ENCODE results near the gene ZBTB46.
"Not testable (repeated sequence)": the region's sequence is repeated elsewhere in the genome, so short reads cannot be mapped to it uniquely, and the experiment has no call there.

ZBTB46 gene

DNA sequence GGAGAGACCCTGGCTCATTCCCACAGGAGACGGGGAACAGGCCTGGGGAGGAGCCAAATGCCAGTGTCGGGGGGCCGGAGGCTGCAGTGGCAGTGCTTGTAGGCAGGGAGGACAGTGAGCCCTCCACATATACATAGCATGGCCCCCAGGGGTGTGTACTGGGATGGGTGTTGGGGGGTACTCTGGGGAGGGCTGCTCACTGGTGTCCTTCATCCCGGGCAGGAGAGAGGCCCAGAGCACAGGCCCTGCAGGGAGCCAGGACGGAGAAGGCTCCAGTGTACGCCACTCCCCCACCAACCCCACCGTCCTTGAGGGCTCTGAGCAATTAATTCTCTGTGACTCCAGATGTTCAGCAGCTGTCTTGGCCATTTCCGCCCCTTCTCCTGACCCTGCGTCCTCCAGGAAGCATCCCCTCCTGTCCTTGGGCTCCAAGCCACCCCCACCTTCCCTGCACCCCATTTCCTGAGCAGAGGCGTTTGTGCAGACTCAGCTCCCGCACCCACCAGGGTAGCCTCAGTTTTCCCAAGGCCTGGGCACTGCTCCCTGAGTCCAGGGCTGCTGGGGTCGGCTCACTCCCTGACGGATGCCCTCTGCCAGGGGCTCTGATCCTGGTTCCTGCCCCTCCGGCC is 26.8 kb upstream of the ZBTB46 start:
- DNase-seq = no peak

DNA sequence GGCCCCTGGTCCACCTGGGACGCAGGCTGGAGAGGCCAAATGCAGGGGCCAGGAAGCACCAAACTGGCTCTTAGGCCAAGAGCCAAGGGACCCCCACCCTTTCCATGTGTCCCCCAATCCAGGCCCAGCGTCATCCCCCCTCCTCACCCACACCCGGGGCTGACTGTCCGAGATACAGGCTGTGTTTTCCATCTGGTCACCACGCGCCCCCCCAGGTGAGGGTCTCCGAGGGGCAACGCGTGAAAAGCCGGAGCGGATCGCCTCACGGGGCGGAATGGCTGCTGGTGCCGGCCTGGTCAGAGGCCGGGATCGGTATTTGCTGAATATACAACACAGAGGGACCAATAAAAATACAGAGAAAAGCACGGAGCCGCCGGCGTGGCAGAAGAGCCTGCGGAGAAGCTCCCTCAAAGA is 25.0 kb upstream of the ZBTB46 start:
- DNase-seq = no peak

DNA sequence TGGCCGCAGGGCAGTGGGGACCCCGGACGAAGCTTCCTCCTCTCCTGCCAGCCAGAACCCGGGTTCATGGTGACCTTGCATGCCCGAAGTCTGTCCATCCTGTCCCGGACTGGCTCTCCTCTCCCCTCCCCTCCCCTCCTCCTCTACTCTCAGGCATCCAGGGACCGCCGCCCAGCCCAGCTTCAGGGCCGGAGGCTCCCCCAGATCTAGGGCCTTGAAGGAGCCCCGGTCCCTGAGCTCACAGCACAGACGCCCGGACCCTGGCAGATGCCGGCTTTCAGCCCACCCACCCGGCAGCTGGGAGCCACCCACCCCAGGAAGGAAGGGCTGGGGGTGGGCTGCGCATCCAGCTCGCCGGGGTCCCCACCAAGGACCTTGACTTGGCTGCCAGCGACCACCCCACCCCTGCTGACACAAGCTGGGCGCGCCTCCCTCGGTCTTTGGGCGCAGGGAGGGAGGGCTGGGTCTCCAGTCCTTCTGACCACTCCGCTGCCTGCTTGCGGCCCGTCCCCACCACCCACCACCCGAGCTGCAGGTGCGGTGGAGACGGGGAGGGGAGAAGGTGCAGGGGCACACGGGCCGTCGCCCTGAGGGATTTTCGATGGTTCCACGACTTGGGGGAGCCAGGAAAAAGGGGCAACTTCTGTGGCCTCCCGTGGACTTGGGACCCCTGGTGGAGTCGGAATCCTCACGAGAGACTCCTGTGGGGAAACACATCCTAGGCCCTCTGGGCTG is 24.5 kb upstream of the ZBTB46 start:
- no peak for DNase-seq

DNA sequence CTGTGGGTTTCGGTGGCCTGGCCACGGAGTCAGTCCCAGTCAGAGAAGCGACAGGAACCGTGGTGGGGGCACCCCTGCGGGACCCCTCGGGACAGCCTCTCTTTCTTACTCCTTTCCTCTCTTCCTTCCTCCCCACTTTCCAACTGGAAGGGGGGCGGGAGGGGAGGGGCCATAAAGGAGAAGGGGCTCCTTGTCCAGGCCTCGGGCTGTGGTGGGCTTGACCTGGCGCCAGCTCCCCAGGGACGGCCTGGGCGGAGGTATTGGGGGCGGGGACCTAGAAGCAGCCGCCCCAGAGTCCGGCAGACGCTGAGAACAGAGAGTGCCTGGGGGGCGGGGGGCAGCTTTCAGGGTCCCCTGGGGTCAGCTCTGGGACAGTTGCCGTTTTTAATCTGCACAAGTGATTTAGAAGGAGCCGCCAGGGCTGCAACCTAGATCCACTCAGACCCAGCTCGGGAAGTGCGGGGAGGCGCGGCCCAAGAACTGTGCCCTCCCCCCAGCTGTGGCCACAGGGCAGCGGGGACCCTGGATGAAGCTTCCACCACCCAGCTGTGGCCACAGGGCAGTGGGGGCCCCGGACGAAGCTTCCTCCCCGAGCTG is 23.8 kb upstream of the ZBTB46 start:
- no peak for DNase-seq

DNA sequence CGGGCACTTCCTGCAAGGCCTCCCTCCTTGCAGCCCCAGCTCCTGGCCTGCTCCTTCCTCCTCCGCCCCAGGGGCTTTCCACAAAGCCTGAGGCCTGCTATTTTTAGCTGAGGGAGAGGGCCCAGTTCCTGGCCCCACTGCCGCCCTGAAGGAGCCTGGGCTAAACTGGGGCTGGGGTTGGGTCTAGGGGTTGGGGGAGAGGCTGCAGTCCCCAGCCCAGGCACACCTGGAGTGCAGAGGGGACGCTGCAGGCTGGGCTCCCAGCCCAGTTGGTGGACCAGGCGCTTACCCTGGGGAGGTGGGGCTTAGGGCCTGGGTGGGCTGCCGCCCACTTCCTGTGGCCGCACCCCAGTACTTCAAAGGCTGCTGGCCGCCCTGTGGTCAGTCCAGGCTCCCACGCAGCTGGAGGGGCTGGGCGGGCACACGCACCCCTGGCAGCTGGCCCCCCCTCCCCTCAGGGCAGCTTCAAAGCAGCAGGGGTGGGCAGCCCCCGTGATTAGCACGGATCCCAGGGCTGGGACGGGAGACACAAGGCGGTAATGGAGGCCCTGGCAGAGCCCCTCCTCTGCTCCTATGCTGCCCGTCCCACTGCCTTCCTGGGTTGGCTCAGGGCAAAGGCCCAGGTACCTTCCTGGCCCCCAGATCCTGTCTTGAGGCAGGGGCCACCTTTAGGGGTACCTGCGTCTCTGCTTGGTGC is 23.2 kb upstream of the ZBTB46 start:
- DNase-seq = no peak

DNA sequence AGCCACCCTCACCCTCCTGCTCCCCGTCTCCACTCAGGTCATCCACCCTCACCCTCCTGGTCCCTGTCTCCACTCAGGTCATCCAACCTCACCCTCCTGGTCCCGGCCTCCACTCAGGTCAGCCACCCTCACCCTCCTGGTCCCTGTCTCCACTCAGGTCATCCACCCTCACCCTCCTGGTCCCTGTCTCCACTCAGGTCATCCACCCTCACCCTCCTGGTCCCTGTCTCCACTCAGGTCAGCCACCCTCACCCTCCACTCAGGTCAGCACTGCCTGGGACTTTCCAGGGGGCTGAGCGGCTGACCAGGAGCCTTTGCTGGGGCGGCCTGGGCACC is 22.6 kb upstream of the ZBTB46 start:
- not testable (repeated sequence) for DNase-seq

DNA sequence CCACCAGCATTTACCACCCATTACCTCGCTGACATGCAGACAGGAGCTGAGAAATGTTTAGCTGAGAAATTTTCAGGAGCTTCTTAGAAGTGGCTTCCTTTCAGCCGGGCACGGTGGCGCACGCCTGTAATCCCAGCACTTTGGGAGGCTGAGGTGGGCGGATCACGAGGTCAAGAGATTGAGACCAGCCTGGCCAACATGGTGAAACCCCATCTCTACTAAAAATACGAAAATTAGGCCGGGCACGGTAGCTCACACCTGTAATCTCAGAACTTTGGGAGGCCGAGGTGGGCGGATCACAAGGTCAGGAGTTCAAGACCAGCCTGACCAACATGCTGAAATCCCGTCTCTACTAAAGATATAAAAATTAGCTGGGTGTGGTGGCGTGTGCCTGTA is 20.5 kb upstream of the ZBTB46 start:
- DNase-seq = not testable (repeated sequence)

DNA sequence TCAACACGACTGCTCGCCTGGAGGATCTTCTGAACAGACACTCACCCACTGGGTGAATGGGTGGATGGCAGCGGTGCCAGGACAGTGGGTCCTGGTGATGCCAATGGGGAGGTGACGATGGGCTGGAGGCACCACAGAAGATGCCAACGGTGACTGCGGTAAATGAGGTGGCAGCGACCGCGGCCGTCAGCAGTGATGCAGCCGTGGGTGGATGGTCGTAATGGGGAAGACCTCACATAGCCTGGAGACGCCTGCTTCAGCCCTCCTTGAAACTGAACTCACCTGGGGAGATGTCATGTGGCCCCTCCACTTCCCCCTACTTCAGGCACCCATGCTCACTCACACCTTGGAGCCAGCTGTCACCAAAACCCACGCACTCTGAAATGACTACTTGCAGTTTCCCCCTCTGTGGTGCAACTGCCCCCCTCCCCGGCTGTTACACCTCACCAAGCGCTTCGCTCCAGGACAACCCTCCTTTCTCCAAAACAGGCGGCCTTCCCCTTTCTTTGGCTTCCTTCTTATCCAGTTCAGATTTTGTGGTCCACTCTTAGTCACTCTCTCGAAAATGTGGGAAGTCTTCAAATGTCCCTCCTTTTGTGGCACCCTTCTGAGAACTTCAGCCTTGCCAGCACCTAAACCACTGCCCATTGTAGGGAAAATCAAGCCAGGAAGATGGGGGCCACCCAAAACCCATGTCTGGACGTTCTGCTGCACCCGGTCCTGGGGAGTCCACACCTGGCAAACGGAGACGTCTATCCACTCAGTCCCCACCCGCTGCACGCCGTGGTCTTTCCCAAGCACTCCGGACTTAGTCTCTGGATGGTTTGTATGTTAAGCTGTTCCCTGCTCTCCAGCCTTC is 19.9 kb upstream of the ZBTB46 start:
- DNase-seq = no peak

DNA sequence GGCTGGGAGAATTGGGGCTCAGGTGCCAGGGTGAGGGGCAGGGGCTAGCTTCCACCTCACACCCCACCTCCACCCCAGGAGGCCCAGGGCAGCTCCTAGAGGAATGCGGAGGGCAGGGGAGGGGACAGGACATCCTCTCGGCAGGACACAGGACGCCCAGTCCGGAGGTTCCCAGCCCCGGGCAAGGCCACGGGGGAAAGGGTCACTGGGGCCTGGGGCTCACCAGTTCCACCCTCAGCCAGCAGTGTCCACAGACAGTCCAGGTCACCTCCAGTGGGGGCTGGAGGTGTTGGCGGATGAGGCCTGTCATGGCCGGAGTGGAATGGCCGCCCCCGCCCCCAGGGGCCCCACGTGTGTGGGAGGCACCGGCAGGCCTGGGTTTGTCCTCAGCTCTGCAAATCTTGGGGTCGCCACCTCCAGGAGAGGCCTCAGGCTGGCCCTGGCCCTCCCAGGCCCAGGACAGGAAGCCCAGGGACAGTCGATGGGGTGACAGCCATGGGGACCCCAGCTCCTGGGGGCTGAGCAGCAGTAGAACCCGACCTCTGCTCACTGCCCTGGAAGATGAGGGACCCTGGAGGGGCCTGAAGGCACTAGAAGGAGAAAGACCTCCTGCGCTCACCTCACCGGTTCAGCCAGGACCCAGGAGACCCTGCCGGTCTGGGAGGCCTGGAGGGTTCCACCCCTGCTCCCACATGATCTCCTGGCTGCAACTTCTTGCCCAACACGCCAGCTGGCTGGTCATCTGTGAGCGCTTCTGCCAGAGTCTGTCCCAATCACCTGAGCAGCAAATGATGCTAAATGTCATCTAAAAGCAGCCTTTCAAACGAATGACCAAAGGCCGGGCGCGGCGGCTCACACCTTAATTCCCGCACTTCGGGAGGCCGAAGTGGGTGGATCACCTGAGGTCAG is 17.2 kb upstream of the ZBTB46 start:
- no peak for DNase-seq

DNA sequence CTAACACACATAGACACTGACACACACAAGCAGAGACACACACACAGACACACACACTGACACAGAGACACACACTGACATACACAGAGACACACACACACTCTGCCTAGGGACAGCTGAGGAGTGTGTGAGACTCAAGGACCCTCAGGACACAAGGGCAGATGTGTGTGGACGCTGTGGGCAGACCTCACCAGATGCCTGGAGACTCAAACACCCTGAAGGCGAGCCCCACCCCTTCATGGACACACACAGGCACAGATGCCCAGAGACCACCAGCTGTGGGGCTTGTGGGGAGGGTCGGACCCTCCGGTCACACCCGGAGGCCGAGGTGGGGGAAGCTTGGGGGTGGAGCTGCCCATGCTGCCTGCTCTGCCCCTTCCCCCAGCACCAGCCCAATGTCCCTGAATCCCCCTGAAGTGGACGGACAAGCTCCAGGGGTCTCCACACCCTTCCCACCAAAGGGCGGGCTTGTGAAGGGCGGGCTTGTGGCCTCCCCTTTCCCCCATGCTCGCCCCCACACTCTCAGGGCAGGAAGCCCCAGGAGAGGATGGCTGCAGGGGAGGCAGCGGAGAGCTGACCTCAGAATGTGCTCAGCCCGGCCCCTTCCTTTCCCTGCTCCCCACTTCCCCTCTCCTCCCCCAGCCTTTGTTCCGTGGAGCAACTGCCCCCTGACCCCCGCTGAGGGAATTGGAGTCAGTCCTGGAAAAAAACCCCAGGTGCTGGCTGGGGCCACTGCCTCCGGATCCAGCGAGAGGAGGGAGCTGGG is 16.4 kb upstream of the ZBTB46 start:
- DNase-seq = no peak

DNA sequence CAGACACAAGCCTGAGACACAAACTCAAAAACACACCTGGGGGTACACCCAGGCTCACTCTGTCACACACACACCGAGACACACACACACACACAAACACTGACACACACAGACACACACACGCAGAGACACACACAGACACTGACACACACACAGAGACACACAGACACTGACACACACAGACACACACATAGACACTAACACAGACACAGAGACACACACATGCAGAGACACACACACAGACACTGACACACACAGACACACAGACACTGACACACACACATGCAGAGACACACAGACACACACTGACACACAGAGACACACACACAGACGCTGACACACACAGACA is 15.8 kb upstream of the ZBTB46 start:
- DNase-seq = no peak

DNA sequence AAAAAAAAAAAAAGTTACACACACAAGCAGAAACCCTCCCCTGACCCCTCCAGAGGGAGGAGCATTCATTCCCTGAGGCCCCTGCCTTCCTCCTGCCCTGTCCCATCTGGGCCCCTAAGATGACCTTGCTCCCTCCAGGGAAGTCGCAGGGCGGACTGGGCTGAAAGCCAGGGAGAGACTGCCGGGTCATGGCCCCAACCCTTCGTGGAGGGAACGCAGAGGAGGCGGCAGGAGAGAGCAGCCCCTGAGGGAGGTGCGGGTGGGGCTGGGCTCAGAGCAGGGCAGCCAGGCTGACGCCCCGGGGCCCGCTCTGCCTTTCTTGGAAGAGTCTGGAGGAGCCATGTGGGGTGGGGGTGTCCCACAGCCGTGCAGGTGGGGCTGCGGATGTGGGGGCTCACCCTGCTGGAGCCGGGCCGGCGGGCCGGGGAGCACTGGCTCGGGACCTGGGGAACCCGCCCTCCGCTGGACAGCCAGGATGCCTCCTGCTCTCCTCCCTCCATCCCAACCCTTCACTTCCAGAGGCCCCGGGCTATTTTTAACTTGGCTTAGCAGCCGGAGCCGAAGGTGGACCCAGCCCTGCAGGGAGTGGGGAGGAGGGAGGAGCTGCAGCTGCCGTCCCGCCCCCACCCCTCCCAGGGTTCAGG is 15.2 kb upstream of the ZBTB46 start:
- no peak for DNase-seq

DNA sequence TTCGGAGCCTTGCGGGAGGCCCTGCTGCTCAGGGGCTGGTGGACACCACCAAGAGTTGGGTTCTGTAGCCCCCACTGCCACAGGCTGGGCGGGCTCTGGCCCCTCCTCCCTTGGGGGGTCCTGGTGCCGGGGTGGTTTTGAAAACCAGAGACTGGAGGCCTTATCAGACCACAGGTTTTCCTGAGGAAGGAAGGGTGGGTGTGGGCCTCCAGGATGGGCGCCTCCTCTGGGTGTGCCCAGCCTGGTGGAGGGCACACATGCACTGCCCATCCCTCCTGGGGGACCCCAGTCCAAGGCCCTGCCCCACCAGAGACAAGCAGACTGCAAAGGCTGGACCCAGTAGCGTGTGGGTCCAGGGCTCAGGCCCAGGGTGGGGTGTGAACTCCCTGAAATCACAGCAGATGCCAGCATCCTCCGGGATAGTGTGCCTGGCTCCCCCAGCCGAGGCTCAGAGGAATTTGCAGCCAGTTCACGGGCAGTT is 13.5 kb upstream of the ZBTB46 start:
- no peak for DNase-seq

DNA sequence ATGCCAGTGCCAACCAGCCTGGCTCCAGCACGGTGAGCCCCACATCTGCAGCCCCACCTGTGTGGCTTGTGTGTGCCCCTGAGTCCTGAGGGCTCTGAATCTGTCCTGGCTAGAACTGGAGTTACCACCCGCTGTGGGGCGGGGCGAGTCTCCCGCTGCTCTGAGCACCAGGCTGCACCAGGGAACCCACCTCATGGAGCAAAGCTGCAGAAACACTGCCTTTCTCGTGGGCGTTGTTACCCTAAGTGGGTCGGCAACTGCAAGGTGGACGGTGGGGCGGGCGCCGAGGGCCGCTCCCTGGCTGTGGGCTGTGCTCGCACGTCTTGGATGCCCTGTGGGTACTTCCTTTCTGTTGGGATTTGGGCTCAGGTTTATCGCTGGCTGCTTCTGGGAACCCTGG is 12.7 kb upstream of the ZBTB46 start:
- no peak for DNase-seq

DNA sequence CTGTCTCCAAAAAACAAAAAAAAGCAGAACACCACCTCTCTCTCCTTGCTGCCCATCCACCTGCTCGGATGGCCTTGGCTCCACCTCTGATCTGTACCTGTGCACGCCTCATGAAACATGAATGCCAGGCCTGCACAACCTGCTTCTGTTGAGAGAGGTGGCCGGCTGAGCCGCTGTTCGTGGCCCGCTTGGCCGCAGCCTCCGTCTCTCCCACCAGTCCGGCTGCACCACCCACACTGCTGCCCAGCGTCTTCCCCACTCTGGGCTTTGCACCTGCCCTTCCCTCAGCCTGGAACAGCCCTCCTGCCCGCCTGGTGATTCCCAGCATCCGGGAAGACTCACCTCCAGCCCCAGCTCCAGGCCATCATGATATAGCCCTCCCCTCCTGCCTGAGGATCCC is 12.2 kb upstream of the ZBTB46 start:
- DNase-seq = no peak

DNA sequence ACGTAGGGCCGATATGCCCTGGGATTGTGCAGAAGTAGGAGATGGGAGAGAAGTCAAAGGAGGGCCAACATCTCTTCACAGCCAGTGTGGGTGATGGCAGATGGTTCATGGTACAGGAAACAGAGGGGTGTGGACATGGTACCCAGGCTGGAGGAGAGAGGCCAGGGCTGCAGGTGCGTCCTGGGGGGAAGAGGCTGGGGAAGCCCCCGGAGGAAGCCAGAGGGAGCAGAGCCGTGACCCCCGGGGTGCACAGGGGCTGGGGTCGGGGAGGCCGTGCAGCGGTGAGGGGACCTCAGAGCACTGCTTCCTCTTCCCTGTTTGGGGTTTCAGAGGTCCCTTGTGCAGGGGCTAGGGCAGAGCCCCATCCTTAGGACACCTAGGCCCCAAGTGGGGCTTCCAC is 11.2 kb upstream of the ZBTB46 start:
- DNase-seq = no peak

DNA sequence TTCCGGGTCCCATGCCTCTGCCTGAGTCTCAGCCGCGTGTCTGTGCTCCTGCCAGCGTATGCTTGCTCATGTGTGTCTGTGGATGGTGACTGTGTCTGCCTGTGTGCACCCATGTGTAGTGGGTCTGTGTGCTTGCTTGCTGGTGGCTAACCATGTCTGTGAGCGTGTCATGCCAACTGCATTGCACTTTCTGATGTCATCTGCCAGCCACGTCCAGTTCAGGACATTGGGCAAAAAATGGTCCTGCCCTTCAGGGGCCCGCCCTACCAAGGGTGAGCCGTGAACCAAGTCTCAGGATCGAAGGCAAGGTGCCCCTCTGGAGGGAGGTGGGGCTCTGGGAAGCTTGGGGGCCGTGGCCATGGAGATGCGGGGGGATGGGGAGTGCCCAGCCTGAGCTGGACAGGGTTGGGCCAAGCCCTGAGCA is 9.4 kb upstream of the ZBTB46 start:
- DNase-seq = no peak

DNA sequence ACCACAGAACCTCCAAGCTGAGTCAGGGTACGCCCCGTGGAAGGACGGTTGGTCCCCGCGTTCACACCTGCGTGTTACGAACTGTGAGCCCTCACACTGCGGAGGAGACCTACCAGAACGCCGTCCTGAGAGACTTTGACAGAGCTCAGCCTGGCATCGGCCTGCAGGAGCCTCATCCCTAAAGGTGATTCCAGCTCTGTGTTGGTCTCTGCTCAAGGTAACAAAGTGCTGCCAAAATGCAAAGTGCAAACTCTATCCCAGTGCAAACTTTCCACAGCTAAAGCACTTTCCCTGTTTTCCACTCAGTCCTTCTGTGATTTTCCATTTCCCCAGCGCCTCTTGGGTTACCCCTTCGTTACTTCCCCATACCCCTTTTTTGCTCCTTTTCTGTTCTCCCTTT is 8.6 kb upstream of the ZBTB46 start:
- no peak for DNase-seq

DNA sequence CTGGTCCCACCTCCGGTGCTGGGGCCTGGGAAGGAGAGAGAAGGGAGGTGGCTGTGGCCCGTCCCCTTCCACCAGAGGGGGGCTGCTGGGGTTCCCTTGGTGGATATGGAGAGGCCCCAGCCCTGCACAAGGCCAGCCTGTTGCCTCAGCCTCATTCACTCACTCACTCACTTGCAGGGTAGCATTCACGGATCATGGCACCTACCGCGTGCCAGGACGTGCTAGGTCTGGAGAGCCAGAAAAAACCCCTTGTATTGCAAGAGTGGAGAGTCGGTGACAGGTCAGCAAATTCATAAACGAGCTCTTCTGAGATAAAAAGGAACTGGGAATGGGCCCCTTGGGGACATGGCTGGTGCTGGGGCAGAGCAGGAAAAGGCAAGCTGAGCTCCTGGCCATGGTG is 6.4 kb upstream of the ZBTB46 start:
- DNase-seq = no peak

All from CD4-positive, alpha-beta T cell treated with Interleukin-17A for 1 hour (primary cell).